Activated naive CD4-positive, alpha-beta T cell treated with anti-CD3 and anti-CD28 coated beads, Interleukin-2, amount 50 U/mL, for 24 hours (primary cell): ENCODE data around the gene INTS11.

Experiments used
- H3K27ac Mint-ChIP-seq: one replicate; pipeline ENCODE4 v1.8.0; 2021; ENCODE audit warnings: mild to moderate bottlenecking, mixed read lengths
- H3K27me3 Mint-ChIP-seq: one replicate; pipeline ENCODE4 v1.8.0; 2021; ENCODE audit warnings: mixed read lengths
- H3K36me3 Mint-ChIP-seq: one replicate; pipeline ENCODE4 v1.8.0; 2021; ENCODE audit warnings: mixed read lengths
- H3K4me1 Mint-ChIP-seq: one replicate; pipeline ENCODE4 v1.8.0; 2021; ENCODE audit warnings: mixed read lengths
- H3K4me3 Mint-ChIP-seq: one replicate; pipeline ENCODE4 v1.8.0; 2021; ENCODE audit warnings: mild to moderate bottlenecking, mixed read lengths
- H3K9me3 Mint-ChIP-seq: one replicate; pipeline ENCODE4 v1.8.0; 2021; ENCODE audit warnings: mixed read lengths

INTS11 gene

DNA sequence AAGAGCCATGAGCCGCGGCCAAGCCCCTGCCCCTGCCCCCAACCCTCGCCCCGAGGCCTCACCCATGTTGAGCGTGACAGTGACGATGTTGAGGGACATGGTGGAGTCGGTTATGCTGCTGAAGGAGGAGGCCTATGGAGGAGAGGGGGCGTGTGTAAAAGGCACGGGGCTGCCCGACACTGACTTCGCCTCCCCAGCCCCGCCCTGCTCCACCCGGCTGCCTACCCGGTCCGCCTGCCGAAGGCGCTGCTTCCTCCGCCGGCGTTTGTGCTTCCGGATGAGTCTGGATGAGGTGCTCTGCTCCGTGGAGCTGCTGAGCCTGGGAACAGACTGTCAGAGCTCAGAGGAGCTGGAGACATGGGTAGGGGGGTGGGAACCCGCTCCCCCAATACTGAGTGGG lies 15.7 kb upstream of the INTS11 start:
- H3K27ac Mint-ChIP-seq, result no peak overlapping the region
- H3K9me3 Mint-ChIP-seq, result no peaks in the 10 kb centered on the region
- no peak overlapping the region for H3K4me3 Mint-ChIP-seq
- H3K27me3 Mint-ChIP-seq, result no peaks in the 10 kb centered on the region
- no peaks in the 10 kb centered on the region for H3K4me1 Mint-ChIP-seq
- no peaks in the 10 kb centered on the region for H3K36me3 Mint-ChIP-seq

DNA sequence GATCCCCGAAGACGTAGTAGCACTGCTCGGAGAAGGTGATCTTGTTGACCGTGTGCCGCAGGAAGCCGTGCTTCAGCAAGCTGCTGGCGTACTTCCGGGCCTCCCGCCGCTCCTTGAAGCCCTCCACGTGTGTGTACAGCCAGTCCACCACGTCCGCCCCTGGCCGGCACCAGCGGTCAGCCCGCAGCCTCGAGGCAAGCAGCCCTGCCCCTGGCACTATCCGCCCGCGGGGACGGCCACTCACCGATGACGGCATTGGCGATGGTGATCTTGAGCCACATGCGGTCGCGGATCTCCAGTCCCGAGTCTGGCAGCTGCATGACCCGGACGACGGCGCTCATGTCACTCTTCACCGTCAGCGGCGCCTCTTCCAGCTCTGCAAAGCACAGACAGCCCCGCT lies 13.8 kb upstream of the INTS11 start:
- no peaks in the 10 kb centered on the region for H3K4me1 Mint-ChIP-seq
- H3K9me3 Mint-ChIP-seq, result no peaks in the 10 kb centered on the region
- no peak overlapping the region for H3K27ac Mint-ChIP-seq
- H3K27me3 Mint-ChIP-seq, result no peaks in the 10 kb centered on the region
- no peaks in the 10 kb centered on the region for H3K36me3 Mint-ChIP-seq
- H3K4me3 Mint-ChIP-seq, result no peak overlapping the region

DNA sequence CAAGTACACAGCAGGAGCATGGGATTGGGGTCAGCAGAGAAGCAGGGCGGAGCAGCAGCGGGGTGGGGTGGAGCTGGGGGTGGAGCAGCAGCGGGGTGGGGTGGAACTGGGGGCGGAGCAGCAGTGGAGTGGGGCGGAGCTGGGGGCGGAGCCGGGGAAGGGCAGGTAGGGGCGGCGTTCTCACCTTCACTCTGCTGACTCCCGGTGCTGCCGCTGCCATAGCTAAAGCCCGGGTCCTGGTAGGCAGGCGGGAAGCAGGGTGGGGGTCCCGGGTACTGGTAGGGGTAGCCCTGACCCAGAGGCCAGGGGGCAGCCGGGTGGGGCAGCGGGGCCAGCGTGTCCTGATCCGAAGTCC lies 13.3 kb upstream of the INTS11 start:
- no peaks in the 10 kb centered on the region for H3K9me3 Mint-ChIP-seq
- no peaks in the 10 kb centered on the region for H3K4me1 Mint-ChIP-seq
- H3K4me3 Mint-ChIP-seq, result no peak overlapping the region
- no peaks in the 10 kb centered on the region for H3K27me3 Mint-ChIP-seq
- no peak overlapping the region for H3K27ac Mint-ChIP-seq
- no peaks in the 10 kb centered on the region for H3K36me3 Mint-ChIP-seq

DNA sequence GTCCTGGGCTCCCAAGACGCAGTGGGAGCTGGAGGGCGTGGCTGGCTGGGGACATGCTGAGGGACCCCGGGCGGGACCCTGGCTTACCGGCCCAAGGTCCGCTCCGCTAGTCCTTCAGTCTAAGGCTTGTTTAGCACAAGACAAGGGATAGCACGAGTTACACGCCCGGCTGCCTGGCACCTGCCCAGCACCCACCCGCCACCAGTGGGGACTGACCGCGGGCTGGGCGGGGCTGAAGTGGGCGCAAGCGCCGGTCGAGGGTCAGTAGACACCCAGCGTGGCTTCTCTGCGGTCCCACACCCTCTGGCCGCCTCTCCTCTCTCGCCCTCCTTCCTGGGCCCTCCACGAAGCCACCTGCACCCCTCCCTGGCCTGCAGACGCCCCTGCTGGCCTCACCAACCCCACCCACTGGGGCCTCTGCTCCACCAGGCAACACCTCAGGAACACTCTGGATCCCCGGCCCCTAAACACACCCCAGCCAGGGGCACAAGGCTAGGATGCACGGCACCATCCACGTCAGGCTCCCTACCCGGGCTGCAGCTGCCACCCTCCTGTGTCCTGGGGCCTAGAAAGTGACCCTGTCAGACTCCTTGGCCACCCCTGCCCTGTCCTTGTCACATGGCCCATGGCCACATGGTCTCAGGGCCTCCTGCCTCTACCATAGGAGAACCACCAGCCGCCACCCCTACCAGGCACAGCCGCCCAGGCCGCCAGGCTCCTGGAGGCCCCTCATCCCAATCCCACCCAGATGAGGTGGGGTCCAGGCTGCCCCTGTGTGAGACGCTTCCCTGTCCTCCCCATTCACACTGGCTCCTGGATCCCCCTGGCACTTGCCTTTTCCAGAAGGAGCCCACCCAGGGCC lies 12.7 kb upstream of the INTS11 start:
- H3K4me3 Mint-ChIP-seq, result no peak overlapping the region
- no peaks in the 10 kb centered on the region for H3K9me3 Mint-ChIP-seq
- no peak overlapping the region for H3K27ac Mint-ChIP-seq
- H3K4me1 Mint-ChIP-seq, result no peaks in the 10 kb centered on the region
- H3K27me3 Mint-ChIP-seq, result no peaks in the 10 kb centered on the region
- H3K36me3 Mint-ChIP-seq, result no peaks in the 10 kb centered on the region

DNA sequence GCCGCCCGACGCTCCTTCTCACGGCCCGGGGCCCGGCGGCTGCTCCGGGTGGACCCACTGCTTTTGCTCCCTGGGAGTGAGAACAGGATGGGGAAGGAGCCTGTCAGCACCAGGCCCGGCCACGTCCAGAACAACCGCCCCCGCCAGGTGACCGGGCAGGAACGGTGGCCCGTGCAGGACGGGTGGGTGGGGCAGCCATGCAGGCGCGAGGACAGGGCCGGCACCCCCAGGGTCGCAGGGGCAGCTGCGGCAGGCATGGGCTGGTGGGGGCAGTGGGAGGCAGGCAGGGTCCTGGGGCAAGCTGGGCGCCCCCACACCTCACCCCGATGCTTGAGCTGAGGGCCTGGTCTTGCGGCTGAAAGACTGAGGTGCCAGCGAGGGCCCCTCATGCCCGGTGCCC lies 12.0 kb upstream of the INTS11 start:
- H3K27me3 Mint-ChIP-seq, result no peaks in the 10 kb centered on the region
- H3K27ac Mint-ChIP-seq, result no peak overlapping the region
- no peak overlapping the region for H3K4me3 Mint-ChIP-seq
- H3K9me3 Mint-ChIP-seq, result no peaks in the 10 kb centered on the region
- no peaks in the 10 kb centered on the region for H3K36me3 Mint-ChIP-seq
- H3K4me1 Mint-ChIP-seq, result no peaks in the 10 kb centered on the region

DNA sequence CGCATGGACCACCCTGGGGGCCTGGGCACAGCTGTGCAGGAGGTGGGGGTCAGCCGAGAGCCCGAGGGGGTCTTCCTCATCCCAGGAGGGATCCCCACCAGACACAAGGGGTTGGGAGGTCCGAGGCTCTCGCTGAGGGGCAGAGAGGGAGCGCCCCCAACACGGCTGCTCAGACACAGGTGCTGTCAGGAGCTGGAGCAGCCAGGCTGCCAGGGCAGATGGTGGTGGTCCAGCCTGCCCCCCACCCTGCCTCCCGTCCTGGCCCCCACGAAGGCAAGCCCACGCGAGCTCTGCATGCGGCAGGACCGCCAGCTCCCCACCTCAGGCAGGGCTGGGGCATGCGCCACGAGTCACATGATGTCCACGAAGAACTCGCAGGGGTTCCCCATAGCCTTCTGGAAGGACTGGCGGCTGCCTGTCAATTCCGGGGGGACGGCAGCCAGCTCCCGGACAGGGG lies 11.4 kb upstream of the INTS11 start:
- Mint-ChIP-seq H3K36me3 (no peaks in the 10 kb centered on the region), H3K9me3 (no peaks in the 10 kb centered on the region), H3K27me3 (no peaks in the 10 kb centered on the region), H3K27ac (no peak overlapping the region), H3K4me1 (no peaks in the 10 kb centered on the region), H3K4me3 (no peak overlapping the region)

DNA sequence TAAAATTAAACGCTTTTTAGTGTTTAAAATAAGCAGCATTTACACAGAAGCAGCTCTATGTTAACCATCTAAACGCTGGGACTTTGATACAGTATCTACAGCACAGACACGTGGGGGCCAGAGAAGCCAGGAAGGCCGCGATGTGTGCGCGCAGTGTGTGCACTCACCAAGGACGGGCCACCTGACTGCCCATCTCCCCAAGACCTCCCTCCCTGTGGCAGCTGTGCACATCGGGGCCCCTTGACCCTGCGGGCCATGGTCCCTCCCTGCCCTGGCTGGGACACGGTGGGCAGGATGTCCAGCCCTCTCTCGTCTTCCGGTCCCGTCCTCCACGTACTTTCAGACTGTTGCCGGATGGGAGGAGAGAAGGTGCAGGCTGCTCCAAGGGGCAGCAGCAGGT lies 10.8 kb upstream of the INTS11 start:
- Mint-ChIP-seq H3K4me1 (no peaks in the 10 kb centered on the region), H3K36me3 (no peaks in the 10 kb centered on the region), H3K27ac (no peak overlapping the region)

DNA sequence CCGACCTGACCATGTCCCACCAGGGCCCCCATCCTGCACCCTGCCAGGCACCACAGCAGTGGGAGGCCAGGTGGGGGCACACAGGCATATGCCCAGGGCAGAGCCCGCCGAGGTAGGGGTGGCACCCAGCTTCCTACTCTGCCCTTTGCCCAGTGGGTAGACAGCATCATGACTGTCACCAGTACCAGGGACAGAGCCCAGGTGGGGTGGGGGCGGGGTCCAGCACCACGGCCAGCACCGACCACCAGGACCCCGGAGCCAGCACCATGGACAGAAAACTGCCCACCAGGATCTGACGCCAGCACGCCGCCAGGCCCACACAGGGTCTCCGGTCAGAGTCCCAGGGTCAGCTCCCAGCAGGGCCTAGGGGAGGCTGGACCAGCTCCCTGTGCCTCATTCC lies 10.4 kb upstream of the INTS11 start:
- Mint-ChIP-seq H3K36me3 (no peaks in the 10 kb centered on the region), H3K4me1 (no peaks in the 10 kb centered on the region), H3K27me3 (no peaks in the 10 kb centered on the region), H3K4me3 (no peak overlapping the region), H3K9me3 (no peaks in the 10 kb centered on the region), H3K27ac (no peak overlapping the region)

More for the DNA sequence above, 10.8 kb upstream of the INTS11 start:
- Mint-ChIP-seq H3K9me3 (no peaks in the 10 kb centered on the region), H3K27me3 (no peaks in the 10 kb centered on the region), H3K4me3 (no peak overlapping the region)

DNA sequence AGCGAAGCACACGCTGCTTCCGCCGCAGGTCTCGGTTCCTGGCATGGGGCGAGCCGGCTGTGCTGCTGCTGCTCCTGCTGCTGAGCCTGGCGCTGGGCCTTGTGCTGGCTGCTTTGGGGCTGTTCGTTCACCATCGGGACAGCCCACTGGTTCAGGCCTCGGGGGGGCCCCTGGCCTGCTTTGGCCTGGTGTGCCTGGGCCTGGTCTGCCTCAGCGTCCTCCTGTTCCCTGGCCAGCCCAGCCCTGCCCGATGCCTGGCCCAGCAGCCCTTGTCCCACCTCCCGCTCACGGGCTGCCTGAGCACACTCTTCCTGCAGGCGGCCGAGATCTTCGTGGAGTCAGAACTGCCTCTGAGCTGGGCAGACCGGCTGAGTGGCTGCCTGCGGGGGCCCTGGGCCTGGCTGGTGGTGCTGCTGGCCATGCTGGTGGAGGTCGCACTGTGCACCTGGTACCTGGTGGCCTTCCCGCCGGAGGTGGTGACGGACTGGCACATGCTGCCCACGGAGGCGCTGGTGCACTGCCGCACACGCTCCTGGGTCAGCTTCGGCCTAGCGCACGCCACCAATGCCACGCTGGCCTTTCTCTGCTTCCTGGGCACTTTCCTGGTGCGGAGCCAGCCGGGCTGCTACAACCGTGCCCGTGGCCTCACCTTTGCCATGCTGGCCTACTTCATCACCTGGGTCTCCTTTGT lies 9.2 kb upstream of the INTS11 start:
- H3K27ac Mint-ChIP-seq, result no peak overlapping the region
- no peaks in the 10 kb centered on the region for H3K4me1 Mint-ChIP-seq
- no peaks in the 10 kb centered on the region for H3K36me3 Mint-ChIP-seq
- H3K27me3 Mint-ChIP-seq, result no peaks in the 10 kb centered on the region
- no peak overlapping the region for H3K4me3 Mint-ChIP-seq
- no peaks in the 10 kb centered on the region for H3K9me3 Mint-ChIP-seq

DNA sequence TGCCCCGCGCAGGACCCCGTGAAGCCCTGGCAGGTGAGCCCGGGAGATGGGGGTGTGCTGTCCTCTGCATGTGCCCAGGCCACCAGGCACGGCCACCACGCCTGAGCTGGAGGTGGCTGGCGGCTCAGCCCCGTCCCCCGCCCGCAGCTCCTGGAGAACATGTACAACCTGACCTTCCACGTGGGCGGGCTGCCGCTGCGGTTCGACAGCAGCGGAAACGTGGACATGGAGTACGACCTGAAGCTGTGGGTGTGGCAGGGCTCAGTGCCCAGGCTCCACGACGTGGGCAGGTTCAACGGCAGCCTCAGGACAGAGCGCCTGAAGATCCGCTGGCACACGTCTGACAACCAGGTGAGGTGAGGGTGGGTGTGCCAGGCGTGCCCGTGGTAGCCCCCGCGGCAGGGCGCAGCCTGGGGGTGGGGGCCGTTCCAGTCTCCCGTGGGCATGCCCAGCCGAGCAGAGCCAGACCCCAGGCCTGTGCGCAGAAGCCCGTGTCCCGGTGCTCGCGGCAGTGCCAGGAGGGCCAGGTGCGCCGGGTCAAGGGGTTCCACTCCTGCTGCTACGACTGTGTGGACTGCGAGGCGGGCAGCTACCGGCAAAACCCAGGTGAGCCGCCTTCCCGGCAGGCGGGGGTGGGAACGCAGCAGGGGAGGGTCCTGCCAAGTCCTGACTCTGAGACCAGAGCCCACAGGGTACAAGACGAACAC lies 8.5 kb upstream of the INTS11 start:
- Mint-ChIP-seq H3K4me3 (no peak overlapping the region), H3K36me3 (no peaks in the 10 kb centered on the region), H3K27me3 (no peaks in the 10 kb centered on the region), H3K27ac (no peak overlapping the region), H3K4me1 (no peaks in the 10 kb centered on the region), H3K9me3 (no peaks in the 10 kb centered on the region)

DNA sequence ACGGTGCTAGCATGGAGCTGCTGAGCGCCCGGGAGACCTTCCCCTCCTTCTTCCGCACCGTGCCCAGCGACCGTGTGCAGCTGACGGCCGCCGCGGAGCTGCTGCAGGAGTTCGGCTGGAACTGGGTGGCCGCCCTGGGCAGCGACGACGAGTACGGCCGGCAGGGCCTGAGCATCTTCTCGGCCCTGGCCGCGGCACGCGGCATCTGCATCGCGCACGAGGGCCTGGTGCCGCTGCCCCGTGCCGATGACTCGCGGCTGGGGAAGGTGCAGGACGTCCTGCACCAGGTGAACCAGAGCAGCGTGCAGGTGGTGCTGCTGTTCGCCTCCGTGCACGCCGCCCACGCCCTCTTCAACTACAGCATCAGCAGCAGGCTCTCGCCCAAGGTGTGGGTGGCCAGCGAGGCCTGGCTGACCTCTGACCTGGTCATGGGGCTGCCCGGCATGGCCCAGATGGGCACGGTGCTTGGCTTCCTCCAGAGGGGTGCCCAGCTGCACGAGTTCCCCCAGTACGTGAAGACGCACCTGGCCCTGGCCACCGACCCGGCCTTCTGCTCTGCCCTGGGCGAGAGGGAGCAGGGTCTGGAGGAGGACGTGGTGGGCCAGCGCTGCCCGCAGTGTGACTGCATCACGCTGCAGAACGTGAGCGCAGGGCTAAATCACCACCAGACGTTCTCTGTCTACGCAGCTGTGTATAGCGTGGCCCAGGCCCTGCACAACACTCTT lies 7.7 kb upstream of the INTS11 start:
- H3K9me3 Mint-ChIP-seq, result no peaks in the 10 kb centered on the region
- H3K36me3 Mint-ChIP-seq, result no peaks in the 10 kb centered on the region
- no peak overlapping the region for H3K4me3 Mint-ChIP-seq
- H3K27me3 Mint-ChIP-seq, result no peaks in the 10 kb centered on the region
- no peaks in the 10 kb centered on the region for H3K4me1 Mint-ChIP-seq
- H3K27ac Mint-ChIP-seq, result no peak overlapping the region

DNA sequence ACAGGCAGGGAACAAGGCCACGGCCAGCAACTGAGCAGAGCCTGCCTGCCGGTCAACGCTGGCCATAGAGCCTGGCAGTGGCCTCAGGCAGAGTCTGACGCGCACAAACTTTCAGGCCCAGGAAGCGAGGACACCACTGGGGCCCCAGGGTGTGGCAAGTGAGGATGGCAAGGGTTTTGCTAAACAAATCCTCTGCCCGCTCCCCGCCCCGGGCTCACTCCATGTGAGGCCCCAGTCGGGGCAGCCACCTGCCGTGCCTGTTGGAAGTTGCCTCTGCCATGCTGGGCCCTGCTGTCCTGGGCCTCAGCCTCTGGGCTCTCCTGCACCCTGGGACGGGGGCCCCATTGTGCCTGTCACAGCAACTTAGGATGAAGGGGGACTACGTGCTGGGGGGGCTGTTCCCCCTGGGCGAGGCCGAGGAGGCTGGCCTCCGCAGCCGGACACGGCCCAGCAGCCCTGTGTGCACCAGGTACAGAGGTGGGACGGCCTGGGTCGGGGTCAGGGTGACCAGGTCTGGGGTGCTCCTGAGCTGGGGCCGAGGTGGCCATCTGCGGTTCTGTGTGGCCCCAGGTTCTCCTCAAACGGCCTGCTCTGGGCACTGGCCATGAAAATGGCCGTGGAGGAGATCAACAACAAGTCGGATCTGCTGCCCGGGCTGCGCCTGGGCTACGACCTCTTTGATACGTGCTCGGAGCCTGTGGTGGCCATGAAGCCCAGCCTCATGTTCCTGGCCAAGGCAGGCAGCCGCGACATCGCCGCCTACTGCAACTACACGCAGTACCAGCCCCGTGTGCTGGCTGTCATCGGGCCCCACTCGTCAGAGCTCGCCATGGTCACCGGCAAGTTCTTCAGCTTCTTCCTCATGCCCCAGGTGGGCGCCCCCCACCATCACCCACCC lies 6.9 kb upstream of the INTS11 start, which contains the start of gene TAS1R3:
TSS of gene TAS1R3 (plus strand) at position 213 of the 898 bp plus-strand sequence. CDS start at position 279, 66 bp downstream.
- Mint-ChIP-seq H3K36me3 (no peaks in the 10 kb centered on the region), H3K27me3 (no peaks in the 10 kb centered on the region), H3K27ac (no peak within 1 kb of the TSS), H3K4me1 (peaks cover 1% of the 10 kb centered on the region), H3K9me3 (no peaks in the 10 kb centered on the region), H3K4me3 (no peak within 1 kb of the TSS)

DNA sequence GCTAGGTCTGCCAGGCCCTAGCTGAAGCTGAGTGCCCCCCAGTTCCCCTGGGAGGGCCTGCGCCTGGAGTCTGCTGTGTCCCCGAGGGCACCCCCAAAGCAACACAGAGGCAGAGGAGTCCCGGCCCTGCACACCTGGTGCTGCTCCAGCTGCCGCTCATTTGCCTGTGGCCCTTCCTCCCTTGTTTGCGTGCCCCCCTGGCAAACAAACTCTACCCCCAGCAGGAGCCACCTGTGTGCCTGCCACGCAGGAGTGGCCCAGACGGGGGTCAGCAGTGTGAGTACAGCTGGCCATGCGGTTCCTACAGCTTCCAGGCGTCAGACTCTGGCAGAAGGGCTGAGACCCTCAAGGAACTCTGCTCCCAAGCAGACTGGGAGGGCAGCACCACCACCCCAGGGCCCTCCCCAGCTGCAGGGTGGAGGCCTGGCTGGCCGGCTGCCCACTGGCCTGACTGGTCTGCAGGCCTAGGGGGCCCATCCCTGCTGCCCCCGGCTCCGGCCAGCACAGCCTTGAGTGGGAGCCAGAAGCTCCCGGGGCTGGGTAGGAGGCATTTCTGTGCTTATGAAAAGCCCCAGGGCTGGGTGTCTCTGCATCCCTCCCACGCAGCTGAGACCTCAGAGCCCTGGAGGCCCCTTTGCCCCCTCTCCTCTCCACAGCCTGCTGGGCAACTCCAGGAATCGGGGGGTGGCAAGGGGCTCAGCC lies 6.1 kb upstream of the INTS11 start:
- peaks cover 7% of the 10 kb centered on the region for H3K4me1 Mint-ChIP-seq
- no peaks in the 10 kb centered on the region for H3K36me3 Mint-ChIP-seq
- H3K27me3 Mint-ChIP-seq, result no peaks in the 10 kb centered on the region
- no peak overlapping the region for H3K27ac Mint-ChIP-seq
- H3K4me3 Mint-ChIP-seq, result no peak overlapping the region
- H3K9me3 Mint-ChIP-seq, result no peaks in the 10 kb centered on the region
